HepG2 (cell line): ENCODE results near the gene NOXA1. TPM values are rescaled to one million over a fixed set of nuclear protein-coding genes. Genes with fewer than 3 reads are reported as not detected.
A peak's percentile ranks its signal among the peaks of the same experiment; 100 is the strongest.

ENCODE experiments used
- CCDC6 ChIP-seq: sonication (generic); formaldehyde crosslinking; IDR thresholded peaks from 2 replicates; pipeline ENCODE4 v1.8.1; 2022; ENCODE audit warnings: mild to moderate bottlenecking, missing genetic modification reagents, moderate library complexity
- DDIT3 ChIP-seq: sonication (generic); formaldehyde crosslinking; IDR thresholded peaks from 2 replicates; pipeline ENCODE4 v1.4.0; 2020; ENCODE audit warnings: mild to moderate bottlenecking, missing genetic modification reagents
- EED ChIP-seq: sonication (generic); formaldehyde crosslinking; IDR thresholded peaks from 2 replicates; pipeline ENCODE4 v1.5.0; 2020; ENCODE audit warnings: mild to moderate bottlenecking, missing genetic modification reagents
- HINFP ChIP-seq: sonication (generic); formaldehyde crosslinking; IDR thresholded peaks from 2 replicates; pipeline ENCODE4 v1.4.0; 2020; ENCODE audit warnings: low read depth, mild to moderate bottlenecking, missing genetic modification reagents
- HMGA1 ChIP-seq: sonication (generic); formaldehyde crosslinking; conservative IDR thresholded peaks from 2 replicates; pipeline ENCODE4 v1.4.0; 2020; ENCODE audit warnings: missing genetic modification reagents
- KAT7 ChIP-seq: IDR thresholded peaks from 2 replicates; pipeline ENCODE4 v1.6.1; 2018; ENCODE audit warnings: borderline replicate concordance, missing compliant biosample characterization
- KLF6 ChIP-seq: IDR thresholded peaks from 2 replicates; pipeline ENCODE4 v1.8.0; 2016; ENCODE audit warnings: missing biosample characterization, missing genetic modification reagents
- MXI1 ChIP-seq: IDR thresholded peaks from 3 replicates; pipeline ENCODE4 v1.6.1; 2012; ENCODE audit warnings: low read depth, low read length, inconsistent platforms, borderline replicate concordance
- NKX3-1 ChIP-seq: sonication (generic); formaldehyde crosslinking; IDR thresholded peaks from 2 replicates; pipeline ENCODE4 v1.5.0; 2020; ENCODE audit warnings: missing genetic modification reagents
- SAFB2 ChIP-seq: sonication (generic); formaldehyde crosslinking; IDR thresholded peaks from 2 replicates; pipeline ENCODE4 v1.5.1; 2020; ENCODE audit warnings: missing genetic modification reagents, low read depth, mild to moderate bottlenecking, borderline replicate concordance
- SAP130 ChIP-seq: IDR thresholded peaks from 2 replicates; pipeline ENCODE4 v1.6.1; 2016; ENCODE audit warnings: low read depth
- TFDP1 ChIP-seq: IDR thresholded peaks from 2 replicates; pipeline ENCODE4 v1.6.1; 2016; ENCODE audit warnings: missing compliant biosample characterization, missing genetic modification reagents, borderline replicate concordance
- ZNF121 ChIP-seq: sonication (generic); formaldehyde crosslinking; IDR thresholded peaks from 2 replicates; pipeline ENCODE4 v1.5.0; 2020; ENCODE audit warnings: mild to moderate bottlenecking, missing genetic modification reagents
- ZNF225 ChIP-seq: sonication (generic); formaldehyde crosslinking; IDR thresholded peaks from 2 replicates; pipeline ENCODE4 v1.4.0; 2020; ENCODE audit warnings: mild to moderate bottlenecking, missing genetic modification reagents
- ZNF256 ChIP-seq: sonication (generic); formaldehyde crosslinking; conservative IDR thresholded peaks from 2 replicates; pipeline ENCODE4 v1.4.0; 2020; ENCODE audit warnings: missing genetic modification reagents
- ZNF260 ChIP-seq: sonication (generic); formaldehyde crosslinking; IDR thresholded peaks from 2 replicates; pipeline ENCODE4 v1.4.0; 2020; ENCODE audit warnings: missing genetic modification reagents, low read depth, mild to moderate bottlenecking, borderline replicate concordance
- ZNF781 ChIP-seq: sonication (generic); formaldehyde crosslinking; IDR thresholded peaks from 2 replicates; pipeline ENCODE4 v1.5.1; 2020; ENCODE audit warnings: borderline replicate concordance, mild to moderate bottlenecking, missing genetic modification reagents; ENCODE audit errors: not compliant biosample characterization
- ZNF788 ChIP-seq: sonication (generic); formaldehyde crosslinking; IDR thresholded peaks from 2 replicates; pipeline ENCODE4 v1.5.0; 2020; ENCODE audit warnings: mild to moderate bottlenecking, missing genetic modification reagents, borderline replicate concordance
- ZNF841 ChIP-seq: sonication (generic); formaldehyde crosslinking; IDR thresholded peaks from 2 replicates; pipeline ENCODE4 v1.8.1; 2023; ENCODE audit warnings: missing genetic modification reagents, borderline replicate concordance
- ZSCAN31 ChIP-seq: sonication (generic); formaldehyde crosslinking; IDR thresholded peaks from 2 replicates; pipeline ENCODE4 v1.5.0; 2020; ENCODE audit warnings: low read depth, mild to moderate bottlenecking, missing genetic modification reagents
- polyA plus RNA-seq, 8 experiments: library from polyadenylated mRNA; depleted of rRNA in 3 of 8; stranded (reverse) in 7 of 8; unstranded in 1 of 8; fragments of >200 nt; fragmentation: Illumina TruSeq in 4 of 8; extraction: Trizol in 4 of 8; gene quantifications; 2 replicates each; pipeline versions ENCODE4 v1.2.1 to v1.2.3, GENCODE V29; 2011 to 2016; ENCODE audit warnings: low read depth in 4 of 8, missing spikeins in 1 of 8, mixed read lengths in 1 of 8; ENCODE audit not compliant: insufficient read depth in 1 of 8
- total RNA-seq, 5 experiments: library from RNA; depleted of rRNA; stranded (reverse); fragments of >200 nt; fragmentation: Illumina TruSeq; extraction: Trizol; gene quantifications; 2 replicates each; pipeline ENCODE4 v1.2.3, GENCODE V29; 2016; ENCODE audit warnings: low read depth in 1 of 5
- TF ChIP-seq, protein P1 (sequence below): sonication (generic); formaldehyde crosslinking; IDR thresholded peaks from 2 replicates; pipeline ENCODE4 v1.8.0; 2022; ENCODE audit warnings: mild to moderate bottlenecking, missing genetic modification reagents, moderate library complexity
- TF ChIP-seq, protein P2 (sequence below): sonication (generic); formaldehyde crosslinking; IDR thresholded peaks from 2 replicates; pipeline ENCODE4 v1.4.0; 2020; ENCODE audit warnings: missing genetic modification reagents

NOXA1 gene
- total and polyA plus RNA-seq, 2 of the 13 experiments (the other 11 are each of a cell fraction or from before 2014, with no cell fraction given): 0.78 to 1.2 TPM

- no peak for TF ChIP-seq HINFP
- TF ChIP-seq ZNF256: 0 out of 2 replicates have a peak, but pooled peaks have one; percentile 1
- TF ChIP-seq KLF6 (CRISPR knock-in tag): no peak
- TF ChIP-seq, protein P1, sequence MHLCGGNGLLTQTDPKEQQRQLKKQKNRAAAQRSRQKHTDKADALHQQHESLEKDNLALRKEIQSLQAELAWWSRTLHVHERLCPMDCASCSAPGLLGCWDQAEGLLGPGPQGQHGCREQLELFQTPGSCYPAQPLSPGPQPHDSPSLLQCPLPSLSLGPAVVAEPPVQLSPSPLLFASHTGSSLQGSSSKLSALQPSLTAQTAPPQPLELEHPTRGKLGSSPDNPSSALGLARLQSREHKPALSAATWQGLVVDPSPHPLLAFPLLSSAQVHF (CRISPR knock-in tag): no peak
- 0 out of 2 replicates have a peak, but pooled peaks have one; percentile 47 for TF ChIP-seq SAFB2
- no peak for TF ChIP-seq MXI1
- no peak for TF ChIP-seq ZNF260 (CRISPR knock-in tag)
- 0 out of 2 replicates have a peak, but pooled peaks have one; percentile 8 for TF ChIP-seq TFDP1 (CRISPR knock-in tag)
- TF ChIP-seq, protein P2, sequence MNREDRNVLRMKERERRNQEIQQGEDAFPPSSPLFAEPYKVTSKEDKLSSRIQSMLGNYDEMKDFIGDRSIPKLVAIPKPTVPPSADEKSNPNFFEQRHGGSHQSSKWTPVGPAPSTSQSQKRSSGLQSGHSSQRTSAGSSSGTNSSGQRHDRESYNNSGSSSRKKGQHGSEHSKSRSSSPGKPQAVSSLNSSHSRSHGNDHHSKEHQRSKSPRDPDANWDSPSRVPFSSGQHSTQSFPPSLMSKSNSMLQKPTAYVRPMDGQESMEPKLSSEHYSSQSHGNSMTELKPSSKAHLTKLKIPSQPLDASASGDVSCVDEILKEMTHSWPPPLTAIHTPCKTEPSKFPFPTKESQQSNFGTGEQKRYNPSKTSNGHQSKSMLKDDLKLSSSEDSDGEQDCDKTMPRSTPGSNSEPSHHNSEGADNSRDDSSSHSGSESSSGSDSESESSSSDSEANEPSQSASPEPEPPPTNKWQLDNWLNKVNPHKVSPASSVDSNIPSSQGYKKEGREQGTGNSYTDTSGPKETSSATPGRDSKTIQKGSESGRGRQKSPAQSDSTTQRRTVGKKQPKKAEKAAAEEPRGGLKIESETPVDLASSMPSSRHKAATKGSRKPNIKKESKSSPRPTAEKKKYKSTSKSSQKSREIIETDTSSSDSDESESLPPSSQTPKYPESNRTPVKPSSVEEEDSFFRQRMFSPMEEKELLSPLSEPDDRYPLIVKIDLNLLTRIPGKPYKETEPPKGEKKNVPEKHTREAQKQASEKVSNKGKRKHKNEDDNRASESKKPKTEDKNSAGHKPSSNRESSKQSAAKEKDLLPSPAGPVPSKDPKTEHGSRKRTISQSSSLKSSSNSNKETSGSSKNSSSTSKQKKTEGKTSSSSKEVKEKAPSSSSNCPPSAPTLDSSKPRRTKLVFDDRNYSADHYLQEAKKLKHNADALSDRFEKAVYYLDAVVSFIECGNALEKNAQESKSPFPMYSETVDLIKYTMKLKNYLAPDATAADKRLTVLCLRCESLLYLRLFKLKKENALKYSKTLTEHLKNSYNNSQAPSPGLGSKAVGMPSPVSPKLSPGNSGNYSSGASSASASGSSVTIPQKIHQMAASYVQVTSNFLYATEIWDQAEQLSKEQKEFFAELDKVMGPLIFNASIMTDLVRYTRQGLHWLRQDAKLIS (CRISPR knock-in tag): 0 out of 2 replicates have a peak, but pooled peaks have one; percentile 43
- TF ChIP-seq HMGA1 (CRISPR knock-in tag): no peak
- 0 out of 2 replicates have a peak, but pooled peaks have one; percentile 42 for TF ChIP-seq ZSCAN31 (CRISPR knock-in tag)
- TF ChIP-seq ZNF788 (CRISPR knock-in tag): peak; percentile 75
- TF ChIP-seq ZNF121 (CRISPR knock-in tag): no peak
- TF ChIP-seq EED (CRISPR knock-in tag): peak; percentile 63; the same call in 1 of the 2 replicates
- no peak for TF ChIP-seq ZNF841 (CRISPR knock-in tag)
- no peak for TF ChIP-seq SAP130 (CRISPR knock-in tag)
- TF ChIP-seq ZNF225: 0 out of 2 replicates have a peak, but pooled peaks have one; percentile 19
- no peak for TF ChIP-seq DDIT3 (CRISPR knock-in tag)
- no peak for TF ChIP-seq NKX3-1 (CRISPR knock-in tag)
- no peak for TF ChIP-seq CCDC6 (CRISPR knock-in tag)
- TF ChIP-seq ZNF781 (CRISPR knock-in tag): peak; percentile 37
- TF ChIP-seq KAT7 (CRISPR knock-in tag): no peak; the same call in 1 of the 2 replicates
Observed at GRCh38 chr9:137459601-137460362, 36.6 kb downstream of the NOXA1 start (continued).
